Neural progenitor cell (in vitro differentiated cells): ENCODE measurements around the gene LIPE.

Experiments used
- EZH2 ChIP-seq: fragments of 200-600 bp; sonication (generic); IDR thresholded peaks from 2 replicates; pipeline ENCODE4 v1.6.1; 2017; ENCODE audit warnings: antibody characterized with exemption, mild to moderate bottlenecking, moderate library complexity
- EZH2phosphoT487 ChIP-seq: fragments of 200-600 bp; sonication (generic); IDR thresholded peaks from 2 replicates; pipeline ENCODE4 v1.6.1; 2017; ENCODE audit warnings: antibody characterized with exemption
- TF ChIP-seq, protein P1 (sequence below): fragments of 200-600 bp; sonication (generic); IDR thresholded peaks from 2 replicates; pipeline ENCODE4 v1.5.1; 2017; ENCODE audit warnings: antibody characterized with exemption, mild to moderate bottlenecking

GRCh38 chr19:42401365-42402303 is 25.6 kb downstream of the LIPE start:
- TF ChIP-seq, protein P1, sequence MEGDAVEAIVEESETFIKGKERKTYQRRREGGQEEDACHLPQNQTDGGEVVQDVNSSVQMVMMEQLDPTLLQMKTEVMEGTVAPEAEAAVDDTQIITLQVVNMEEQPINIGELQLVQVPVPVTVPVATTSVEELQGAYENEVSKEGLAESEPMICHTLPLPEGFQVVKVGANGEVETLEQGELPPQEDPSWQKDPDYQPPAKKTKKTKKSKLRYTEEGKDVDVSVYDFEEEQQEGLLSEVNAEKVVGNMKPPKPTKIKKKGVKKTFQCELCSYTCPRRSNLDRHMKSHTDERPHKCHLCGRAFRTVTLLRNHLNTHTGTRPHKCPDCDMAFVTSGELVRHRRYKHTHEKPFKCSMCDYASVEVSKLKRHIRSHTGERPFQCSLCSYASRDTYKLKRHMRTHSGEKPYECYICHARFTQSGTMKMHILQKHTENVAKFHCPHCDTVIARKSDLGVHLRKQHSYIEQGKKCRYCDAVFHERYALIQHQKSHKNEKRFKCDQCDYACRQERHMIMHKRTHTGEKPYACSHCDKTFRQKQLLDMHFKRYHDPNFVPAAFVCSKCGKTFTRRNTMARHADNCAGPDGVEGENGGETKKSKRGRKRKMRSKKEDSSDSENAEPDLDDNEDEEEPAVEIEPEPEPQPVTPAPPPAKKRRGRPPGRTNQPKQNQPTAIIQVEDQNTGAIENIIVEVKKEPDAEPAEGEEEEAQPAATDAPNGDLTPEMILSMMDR, result peak; percentile 84
- TF ChIP-seq EZH2phosphoT487, result no peak
- peak; percentile 43 for TF ChIP-seq EZH2
